ENCODE data around the gene SRSF6.
"Not testable (repeated sequence)": the region's sequence is repeated elsewhere in the genome, so short reads cannot be mapped to it uniquely, and the experiment has no call there.

SRSF6 gene

DNA sequence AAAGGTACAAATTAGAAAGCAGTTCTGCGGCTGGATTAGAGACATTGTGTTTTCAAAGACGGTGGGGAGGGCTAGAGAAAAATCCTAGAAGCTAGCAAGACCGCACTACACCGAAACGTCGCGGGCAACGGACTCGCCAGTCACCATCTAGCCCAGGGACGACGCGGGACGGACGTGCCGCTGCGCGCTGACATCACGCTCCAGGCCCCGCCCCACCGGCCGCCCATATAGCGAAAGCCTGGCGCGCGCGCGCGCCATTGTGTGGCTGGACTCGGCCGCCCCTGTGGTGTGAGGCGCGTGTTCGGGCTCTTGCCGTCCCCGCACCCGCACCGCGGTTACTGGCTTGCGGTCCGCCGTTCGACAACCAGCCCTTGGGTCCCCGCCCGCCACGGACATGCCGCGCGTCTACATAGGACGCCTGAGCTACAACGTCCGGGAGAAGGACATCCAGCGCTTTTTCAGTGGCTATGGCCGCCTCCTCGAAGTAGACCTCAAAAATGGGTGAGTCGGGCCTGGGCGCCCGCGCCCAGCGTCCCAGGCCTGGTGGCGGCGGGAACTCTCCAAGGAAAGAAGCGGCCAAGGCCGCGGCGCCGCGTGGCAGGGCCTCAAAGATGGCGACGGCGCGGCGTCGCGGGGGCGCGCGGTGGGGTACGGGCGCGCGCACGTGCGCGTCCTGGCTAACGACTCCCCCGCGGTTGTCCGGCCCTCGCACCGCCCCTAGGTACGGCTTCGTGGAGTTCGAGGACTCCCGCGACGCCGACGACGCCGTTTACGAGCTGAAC is at the start of gene SRSF6:
TSS of gene SRSF6 (plus strand) at position 257 of the 782 bp plus-strand sequence. CDS start at position 395, 138 bp downstream.
- peak; percentile 95 for DNase-seq
- in situ Hi-C loops (cut with MboI; ENCODE audit: low pct_unique_long_range_greater_than_20kb, low sequenced_read_pairs), result loop anchor here (25.0 kb wide), 1 partner anchor 229 kb away; no protein-coding TSS in a partner anchor

DNA sequence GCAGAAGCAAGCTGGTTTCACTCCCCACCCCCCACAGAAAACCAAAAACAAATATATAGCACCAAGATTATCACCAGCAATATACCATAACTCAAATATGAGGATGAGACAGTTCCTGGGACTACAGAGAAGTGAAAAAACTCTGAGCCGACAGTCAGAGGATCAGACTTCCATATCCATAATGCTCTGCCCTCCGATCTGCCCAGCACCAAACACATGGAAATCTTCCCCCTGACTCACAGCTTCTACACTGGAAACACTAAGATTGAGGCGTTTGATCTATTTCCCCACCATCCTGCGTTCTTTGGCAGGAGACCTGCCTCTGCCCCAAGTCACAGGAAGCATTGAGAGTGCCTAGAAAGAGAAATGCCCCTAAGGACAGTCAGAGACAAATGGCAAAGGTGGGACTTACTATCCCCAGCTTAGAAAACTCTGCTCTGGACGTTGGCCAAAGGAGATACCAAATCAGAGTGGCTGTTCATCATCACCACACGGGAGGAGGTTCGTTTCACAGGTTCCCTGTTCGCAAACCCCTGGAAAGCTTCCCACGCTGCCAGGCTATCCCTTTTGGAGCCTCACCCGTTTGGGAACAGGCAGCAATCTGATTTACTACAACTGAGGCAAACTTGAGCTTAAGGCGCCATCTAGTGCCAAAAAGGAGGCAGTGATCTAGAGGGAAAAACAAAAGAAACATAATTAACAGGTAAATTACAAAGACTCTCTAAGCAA is 48.7 kb upstream of the SRSF6 start:
- in situ Hi-C loops (cut with MboI; ENCODE audit: low pct_unique_long_range_greater_than_20kb, low sequenced_read_pairs), result no loop called here

DNA sequence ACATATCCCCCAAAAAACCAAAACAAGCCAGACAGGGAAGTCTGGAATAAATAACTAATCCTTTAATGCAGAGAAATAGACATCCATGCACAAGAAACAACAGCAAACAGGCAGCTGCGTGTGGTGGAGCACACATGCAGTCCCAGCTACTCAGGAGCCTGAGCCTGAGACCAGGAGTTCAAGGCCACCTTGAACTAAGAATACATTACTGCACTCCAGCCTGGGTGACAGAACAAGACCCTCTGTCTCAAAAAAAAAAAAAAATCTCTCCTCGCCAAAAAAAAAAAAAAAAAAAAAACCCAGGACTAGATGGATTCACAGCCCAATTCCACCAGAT is 48.2 kb upstream of the SRSF6 start:
- no peak for DNase-seq
- in situ Hi-C loops (cut with MboI; ENCODE audit: low pct_unique_long_range_greater_than_20kb, low sequenced_read_pairs), result no loop called here

More for the DNA sequence above, 48.7 kb upstream of the SRSF6 start:
- DNase-seq, result peak; percentile 55

DNA sequence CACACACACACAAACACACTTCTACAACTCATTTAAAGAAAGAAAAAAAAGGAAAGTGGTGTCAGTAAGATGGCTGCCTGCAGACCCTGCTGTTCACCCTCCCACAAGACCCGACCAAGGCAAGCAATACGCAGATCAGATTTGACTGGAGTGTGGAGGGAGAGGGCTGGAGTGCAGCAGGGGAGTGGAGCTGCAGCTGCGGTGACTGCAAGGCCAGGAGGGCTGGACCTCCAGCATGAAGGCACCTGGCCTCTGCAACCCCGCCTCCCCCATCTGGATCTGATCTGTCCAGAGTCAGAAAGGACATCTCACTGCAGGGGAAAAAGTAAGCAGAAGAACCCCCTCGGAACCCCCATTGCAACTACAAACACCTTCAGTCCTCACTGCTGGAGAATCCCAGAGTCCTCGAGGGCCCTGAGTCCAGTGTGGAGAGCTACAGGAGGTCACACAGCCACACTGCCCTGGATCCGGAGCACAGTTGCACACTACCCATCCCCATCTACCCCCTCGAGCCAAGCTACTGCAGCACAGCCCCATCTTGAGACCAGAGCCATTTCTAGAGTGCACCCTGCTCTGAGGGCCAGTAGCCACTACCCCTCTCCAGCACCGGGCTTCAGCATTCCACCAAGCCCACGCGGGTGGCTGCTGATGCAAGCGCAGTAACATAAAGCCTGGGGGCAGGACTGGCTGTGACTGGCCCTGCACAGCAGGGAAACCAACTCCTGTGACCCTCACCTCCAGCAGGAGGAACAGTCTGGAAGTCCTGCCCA is 41.9 kb upstream of the SRSF6 start:
- in situ Hi-C loops (cut with MboI; ENCODE audit: low pct_unique_long_range_greater_than_20kb, low sequenced_read_pairs), result no loop called here
- no peak for DNase-seq

DNA sequence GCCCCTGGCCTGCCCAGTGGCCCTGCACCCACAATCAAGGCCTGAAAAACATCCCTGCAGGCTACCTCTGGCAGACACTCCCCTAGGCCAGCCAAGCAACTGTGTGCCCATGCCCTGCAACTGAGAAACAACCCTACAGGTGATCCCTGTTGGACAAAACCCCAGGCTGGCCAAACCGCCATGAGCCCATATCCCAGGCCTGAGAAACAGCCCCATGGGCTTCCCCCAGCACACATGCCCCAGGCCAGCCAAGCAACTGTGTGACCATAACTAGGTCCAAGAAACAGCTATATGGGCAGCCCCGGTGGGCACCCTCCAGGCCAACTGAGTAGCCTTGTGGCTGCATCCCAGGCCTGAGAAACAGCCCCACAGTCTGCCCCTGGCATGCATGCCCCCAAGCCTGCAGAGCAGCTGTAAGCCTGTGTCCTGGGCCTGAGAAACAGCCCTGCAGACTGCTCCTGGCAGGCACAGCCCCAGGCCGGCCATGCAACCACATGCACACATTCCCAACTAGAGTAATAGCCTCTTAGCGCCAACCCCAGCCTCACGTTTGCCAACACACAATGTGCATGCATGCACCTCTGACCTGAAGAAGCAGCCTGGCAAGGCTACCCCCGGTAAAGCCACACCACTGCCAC is 41.0 kb upstream of the SRSF6 start:
- DNase-seq, result no peak
- in situ Hi-C loops (cut with MboI; ENCODE audit: low pct_unique_long_range_greater_than_20kb, low sequenced_read_pairs), result no loop called here

DNA sequence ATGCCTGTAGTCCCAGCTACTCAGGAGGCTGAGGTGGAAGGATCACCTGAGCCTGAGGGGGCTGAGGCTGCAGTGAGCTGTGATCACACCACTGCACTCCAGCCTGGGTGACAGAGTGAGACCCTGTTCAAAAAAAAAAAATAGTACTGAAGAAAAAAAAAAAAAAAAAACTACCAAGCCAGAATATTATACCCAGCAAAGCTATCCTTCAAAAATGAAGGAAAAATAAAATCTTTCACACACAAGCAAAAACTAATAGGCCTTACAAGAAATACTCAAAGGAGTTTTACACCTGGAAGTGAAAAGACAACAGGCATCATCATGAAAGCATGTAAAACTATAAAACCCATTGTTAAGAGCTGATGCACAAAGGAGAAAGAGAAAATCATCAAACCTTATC is 37.5 kb upstream of the SRSF6 start:
- in situ Hi-C loops (cut with MboI; ENCODE audit: low pct_unique_long_range_greater_than_20kb, low sequenced_read_pairs), result no loop called here

DNA sequence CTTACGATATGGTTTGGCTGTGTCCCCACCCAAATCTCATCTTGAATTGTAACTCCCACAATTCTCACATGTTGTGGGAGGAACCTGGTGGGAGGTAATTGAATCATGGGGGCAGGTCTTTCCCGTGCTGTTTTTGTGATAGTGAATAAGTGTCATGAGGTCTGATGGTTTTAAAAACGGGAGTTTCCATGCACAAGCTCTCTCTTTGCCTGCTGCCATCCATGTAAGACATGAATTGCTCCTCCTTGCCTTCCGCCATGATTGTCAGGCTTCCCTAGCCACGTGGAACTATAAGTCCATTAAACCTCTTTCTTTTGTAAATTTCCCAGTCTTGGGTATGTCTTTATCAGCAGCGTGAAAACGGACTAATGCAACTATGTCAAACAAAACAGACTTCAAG is 36.8 kb upstream of the SRSF6 start:
- DNase-seq; in situ Hi-C loops (cut with MboI; ENCODE audit: low pct_unique_long_range_greater_than_20kb, low sequenced_read_pairs): not testable (repeated sequence)

More for the DNA sequence above, 37.5 kb upstream of the SRSF6 start:
- no peak for DNase-seq

DNA sequence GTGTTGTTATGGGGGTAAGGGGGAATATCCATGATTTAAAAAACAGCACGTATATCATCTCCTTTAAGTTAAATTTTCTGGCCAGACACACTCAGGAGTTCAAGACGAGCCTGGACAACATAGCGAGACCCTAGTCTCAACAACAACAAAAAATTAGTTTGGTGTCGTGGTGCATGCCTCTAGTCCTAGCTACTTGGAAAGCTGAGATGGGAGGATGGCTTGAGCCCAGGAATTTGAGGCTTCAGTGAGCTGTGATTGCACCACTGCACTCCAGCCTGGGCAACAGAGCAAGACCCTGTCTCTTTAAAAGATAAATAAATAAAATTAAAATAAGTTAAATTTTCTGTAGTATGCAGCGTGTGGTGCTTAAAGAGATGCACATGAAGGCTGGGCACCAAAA is 31.5 kb upstream of the SRSF6 start:
- in situ Hi-C loops (cut with MboI; ENCODE audit: low pct_unique_long_range_greater_than_20kb, low sequenced_read_pairs), result no loop called here
- DNase-seq, result no peak

DNA sequence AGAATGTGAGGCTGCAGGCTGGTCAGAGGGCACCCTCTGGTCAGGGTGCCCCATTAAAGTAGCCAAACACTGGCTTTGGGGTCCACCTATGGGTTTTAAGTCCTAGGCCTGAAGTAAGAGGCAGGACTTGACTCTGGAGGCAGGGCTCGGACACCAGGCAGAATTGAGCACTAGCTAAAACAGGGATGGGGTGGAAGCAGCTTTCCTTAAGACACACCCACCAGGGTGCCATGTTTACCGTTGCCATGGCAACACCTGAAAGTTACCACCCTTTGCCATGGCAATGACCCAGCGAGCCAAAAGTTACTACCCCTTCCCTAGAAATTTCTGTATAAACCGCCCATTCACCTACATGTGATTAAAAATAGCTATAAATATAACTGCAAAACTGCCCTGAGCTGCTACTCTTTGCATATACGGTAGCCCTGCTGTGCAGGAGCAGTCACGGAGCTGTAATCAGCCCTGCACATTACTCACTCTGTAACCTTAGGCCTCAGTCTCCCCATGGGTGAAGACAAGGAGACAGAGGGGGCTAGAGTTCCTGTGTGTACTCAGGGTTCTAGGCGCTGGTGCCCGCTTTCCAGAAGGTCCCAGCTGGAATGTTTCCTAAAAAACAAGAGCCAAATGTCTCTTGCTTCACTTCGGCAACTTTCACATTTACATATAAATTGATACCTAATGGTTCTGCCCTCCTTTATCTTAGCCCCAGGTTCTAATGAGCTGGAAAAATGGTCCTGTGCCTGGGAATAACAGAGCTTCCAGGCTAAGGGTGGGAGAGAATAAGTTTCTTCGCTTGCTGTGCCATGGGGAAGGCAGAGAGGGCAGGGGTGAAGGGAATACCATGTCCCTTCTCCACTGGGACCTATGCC is 27.2 kb upstream of the SRSF6 start:
- in situ Hi-C loops (cut with MboI; ENCODE audit: low pct_unique_long_range_greater_than_20kb, low sequenced_read_pairs), result no loop called here
- DNase-seq, result no peak

DNA sequence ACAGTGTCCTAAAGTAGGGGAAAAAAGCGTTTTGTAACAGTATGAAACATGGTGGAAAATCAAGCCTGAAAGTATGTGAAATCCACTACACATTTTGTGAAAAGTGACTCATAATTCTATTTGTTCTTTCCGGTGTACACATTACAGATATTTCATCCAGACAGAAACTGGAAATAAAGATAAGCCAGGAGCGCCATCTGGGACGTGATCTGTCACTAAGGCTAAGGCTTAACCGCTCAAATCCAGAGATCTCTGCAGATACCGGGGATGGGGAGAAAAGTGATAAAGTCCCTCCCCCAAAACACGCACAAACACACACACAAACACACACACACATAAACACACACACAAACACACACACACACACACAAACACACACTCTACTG is 26.6 kb upstream of the SRSF6 start:
- no peak for DNase-seq
- in situ Hi-C loops (cut with MboI; ENCODE audit: low pct_unique_long_range_greater_than_20kb, low sequenced_read_pairs), result no loop called here

DNA sequence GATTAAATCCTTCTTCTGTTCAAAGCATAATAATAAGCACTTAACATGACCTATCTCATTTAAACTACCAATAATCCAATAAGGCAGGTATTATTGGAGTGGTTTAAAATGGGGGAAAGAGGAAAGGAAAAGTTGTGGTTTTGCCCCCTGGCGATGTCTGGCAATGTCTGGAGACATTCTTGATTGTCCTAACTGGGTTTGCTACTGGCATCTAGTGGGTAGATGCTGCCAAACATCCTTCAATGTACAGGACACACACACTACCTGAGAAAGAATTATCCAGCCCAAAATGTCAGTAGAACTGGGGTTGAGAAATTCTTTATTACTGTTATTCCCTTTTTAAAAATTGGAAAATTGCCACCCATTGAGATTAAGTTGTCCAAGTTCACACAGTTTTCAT is 25.2 kb upstream of the SRSF6 start:
- no peak for DNase-seq
- in situ Hi-C loops (cut with MboI; ENCODE audit: low pct_unique_long_range_greater_than_20kb, low sequenced_read_pairs), result no loop called here

DNA sequence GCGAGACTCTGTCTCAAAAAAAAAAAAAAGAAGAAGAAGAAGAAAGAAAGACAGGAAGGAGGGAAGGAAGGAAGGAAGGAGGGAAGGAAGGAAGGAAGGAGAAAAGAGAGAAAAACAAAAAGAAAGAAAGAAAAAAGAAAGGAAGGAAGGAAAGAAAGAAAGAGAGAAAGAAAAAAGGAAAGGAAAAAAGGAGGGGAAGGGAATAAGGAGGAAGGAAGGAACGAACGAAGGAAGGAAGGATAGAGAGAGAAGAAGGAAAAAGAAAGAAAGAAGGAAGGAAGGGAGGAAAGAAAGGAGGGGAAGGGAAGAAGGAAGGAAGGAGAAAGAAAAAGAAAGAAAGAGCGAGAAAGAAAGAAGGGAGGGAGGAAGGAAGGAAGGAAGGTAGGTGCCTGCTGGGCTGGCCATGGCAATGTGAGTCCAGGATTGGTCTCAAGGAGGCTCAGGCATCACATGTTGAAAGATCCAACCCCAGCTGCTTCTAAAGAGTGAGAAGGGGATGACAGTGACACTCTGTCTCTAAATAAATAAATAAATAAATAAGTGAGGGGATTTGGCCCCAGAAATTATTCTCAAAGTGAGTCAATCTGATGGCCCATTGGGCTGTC is 24.3 kb upstream of the SRSF6 start:
- in situ Hi-C loops (cut with MboI; ENCODE audit: low pct_unique_long_range_greater_than_20kb, low sequenced_read_pairs), result no loop called here
- DNase-seq, result no peak

DNA sequence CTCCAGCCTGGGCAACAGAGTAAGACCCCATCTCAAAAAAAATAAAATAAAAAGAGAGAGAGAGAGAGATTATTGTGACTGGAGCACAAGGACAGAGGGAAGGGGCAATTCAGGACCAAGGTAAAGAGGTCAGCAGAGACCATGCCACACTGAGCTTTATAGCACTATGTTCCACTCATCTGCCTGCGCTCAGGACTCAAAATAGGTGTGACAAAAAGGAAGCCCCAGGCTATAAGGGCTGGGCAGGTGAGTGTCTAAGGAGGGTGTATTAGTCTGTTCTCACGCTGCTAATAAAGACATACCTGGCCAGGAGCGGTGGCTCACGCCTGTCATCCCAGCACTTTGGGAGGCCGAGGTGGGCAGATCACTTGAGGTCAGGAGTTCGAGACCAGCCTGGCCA is 23.1 kb upstream of the SRSF6 start:
- no peak for DNase-seq
- in situ Hi-C loops (cut with MboI; ENCODE audit: low pct_unique_long_range_greater_than_20kb, low sequenced_read_pairs), result no loop called here

DNA sequence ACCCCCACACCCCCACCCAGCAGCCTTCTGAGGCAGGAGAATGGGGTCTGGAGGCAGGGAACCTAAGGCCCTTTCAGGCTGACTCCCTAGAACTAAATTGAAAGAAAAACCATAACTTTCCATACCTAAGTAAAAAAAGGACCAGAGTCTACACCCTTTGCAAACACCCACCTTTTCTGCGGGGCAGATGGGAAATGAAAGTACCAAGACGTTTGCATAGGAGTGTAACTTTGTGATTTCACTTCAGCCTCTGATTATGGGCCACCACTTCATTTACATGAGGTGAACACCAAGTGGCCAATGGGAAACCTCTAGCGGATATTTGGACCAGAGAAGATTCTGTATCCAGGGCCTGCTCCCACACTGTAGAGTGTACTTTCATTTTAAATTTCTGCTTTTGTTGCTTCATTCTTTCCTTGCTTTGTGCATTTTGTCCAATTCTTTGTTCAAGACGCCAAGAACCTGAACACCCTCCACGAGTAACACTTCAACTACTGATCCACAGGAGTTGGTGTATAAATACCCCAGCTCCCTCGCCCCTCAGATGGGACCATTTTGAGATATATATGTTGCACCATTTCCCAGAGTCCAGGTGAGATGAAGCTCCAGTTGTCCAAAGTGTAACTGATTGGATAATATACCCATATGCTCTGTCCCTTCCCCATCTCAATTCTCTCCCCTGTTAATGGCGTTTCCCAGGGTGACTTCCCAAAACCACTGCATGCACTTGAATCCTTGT is 18.9 kb upstream of the SRSF6 start:
- no peak for DNase-seq
- in situ Hi-C loops (cut with MboI; ENCODE audit: low pct_unique_long_range_greater_than_20kb, low sequenced_read_pairs), result no loop called here

DNA sequence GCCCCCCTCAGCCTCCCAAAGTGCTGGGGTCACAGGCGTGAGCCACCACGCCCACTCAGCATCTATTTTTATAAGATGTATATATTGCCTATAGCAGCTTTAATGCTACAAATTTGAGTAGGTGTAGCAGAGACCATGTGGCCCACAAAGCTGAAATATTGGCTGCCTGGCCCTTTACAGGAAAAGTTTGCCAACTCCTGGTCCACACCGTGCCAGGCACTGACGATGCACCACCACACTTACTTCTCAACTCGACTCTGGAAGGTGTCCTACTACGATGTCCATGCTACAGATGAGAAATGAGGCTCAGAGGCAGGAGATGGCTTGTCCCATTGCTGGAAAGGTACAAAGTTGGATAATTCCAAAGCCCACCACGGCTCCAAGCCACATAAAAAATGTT is 17.2 kb upstream of the SRSF6 start:
- no peak for DNase-seq
- in situ Hi-C loops (cut with MboI; ENCODE audit: low pct_unique_long_range_greater_than_20kb, low sequenced_read_pairs), result no loop called here

DNA sequence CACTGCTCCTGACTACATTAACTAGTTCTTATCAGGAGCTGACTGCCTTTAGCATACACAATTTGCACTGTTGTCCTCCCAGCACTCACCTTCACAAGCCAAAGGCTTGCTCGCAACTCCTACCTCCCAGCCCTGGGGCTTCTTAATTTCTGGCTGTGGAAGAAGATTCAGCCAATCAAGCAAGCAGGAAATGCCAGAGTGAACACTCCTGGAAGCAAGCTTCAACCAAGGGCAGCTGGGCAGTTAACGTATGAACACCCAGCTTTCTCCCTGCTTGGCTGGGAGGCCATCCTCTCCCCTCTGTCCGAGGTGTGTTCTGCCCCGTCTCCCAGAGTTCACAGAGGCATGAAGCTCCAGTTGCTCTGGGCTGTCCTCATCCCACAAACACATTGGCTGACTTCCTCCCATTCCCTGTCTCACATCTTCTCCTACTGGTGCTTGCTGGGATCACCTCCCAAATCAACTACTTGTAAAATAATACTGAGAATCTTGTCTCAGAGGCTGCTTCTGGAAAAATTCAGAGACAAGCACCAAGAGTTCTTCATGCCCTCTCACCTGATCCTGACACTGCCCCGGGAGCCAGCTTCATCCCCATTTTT is 15.3 kb upstream of the SRSF6 start:
- in situ Hi-C loops (cut with MboI; ENCODE audit: low pct_unique_long_range_greater_than_20kb, low sequenced_read_pairs), result no loop called here
- no peak for DNase-seq

DNA sequence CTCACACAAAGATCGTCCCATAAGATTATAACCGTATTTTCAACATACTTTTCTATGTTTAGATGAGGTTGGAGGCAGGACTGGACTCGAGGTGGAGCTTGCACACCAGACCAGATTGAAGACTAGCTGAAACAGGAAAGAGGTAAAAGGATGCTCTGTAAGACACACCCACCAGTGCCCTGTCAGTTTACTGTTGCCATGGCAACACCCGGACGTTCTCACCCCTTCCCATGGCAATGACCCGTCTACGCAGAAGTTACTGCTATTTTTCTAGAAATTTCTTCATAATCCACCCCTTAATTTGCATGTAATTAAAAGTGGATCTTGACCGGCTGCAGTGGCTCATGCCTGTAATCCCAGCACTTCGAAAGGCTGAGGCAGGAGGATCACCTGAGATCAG is 13.6 kb upstream of the SRSF6 start:
- no peak for DNase-seq
- in situ Hi-C loops (cut with MboI; ENCODE audit: low pct_unique_long_range_greater_than_20kb, low sequenced_read_pairs), result no loop called here
